HepG2 (cell line): Measurements from ENCODE around the gene ZNF365. TPM values are rescaled to one million over a fixed set of nuclear protein-coding genes. Genes with fewer than 3 reads are reported as not detected.

Experiments
- ATAC-seq: fragments of 200-7000 bp; cut with Tn5 transposase; 3 replicates; pipeline ENCODE4 v1.9.1; 2020; ENCODE audit warnings: mild to moderate bottlenecking, moderate library complexity
- BruUV-seq: library from RNA; stranded (reverse); fragments of 400-500 nt; replicated peaks from 2 replicates; lab custom pipeline; 2021; lab: Mats Ljungman, UMichigan
- CTCF ChIA-PET: fragments of 300-600 bp; formaldehyde crosslinking; extraction: SDS; loops from one replicate; lab custom pipeline; 2021; ENCODE audit warnings: low total read pairs, inconsistent platforms, low intra/inter-chr PET ratio; lab: Yijun Ruan, JAX
- POLR2A ChIA-PET: fragments of 350-600 bp; sonication (Branson Sonifier 250); formaldehyde crosslinking; loops from one replicate; lab custom pipeline; 2020; ENCODE audit warnings: antibody characterized with exemption, inconsistent platforms; lab: Yijun Ruan, JAX
- DNase-seq: peaks from one replicate; pipeline ENCODE4 v3.0.0-alpha.2; 2015; ENCODE audit warnings: low spot score
- FAIRE-seq: peaks from 3 replicates; lab custom pipeline; 2011; peaks lifted over from hg19 to GRCh38; lab: Jason Lieb, UNC
- H2AFZ ChIP-seq: one replicate; pipeline ENCODE4 v1.6.1; 2011; ENCODE audit warnings: low read length, inconsistent platforms
- H3K27ac ChIP-seq: fragments of 300-600 bp; 3 replicates; pipeline ENCODE4 v1.8.0; 2011; ENCODE audit warnings: mixed run types, mild to moderate bottlenecking, mixed read lengths, low read length, inconsistent platforms; ENCODE audit not compliant: insufficient read depth; ENCODE audit errors: extremely low read length
- H3K27me3 ChIP-seq, 2 experiments: fragments of 200-600 bp in 1 of 2; 2 replicates in 1 of 2; 3 replicates in 1 of 2; pipeline versions ENCODE4 v1.6.0 to v1.8.0; 2011; ENCODE audit warnings: low read length in 2 of 2, mild to moderate bottlenecking in 2 of 2, moderate library complexity in 2 of 2, inconsistent platforms in 1 of 2; ENCODE audit not compliant: insufficient read depth in 2 of 2, control insufficient read depth in 1 of 2
- H3K36me3 ChIP-seq, 2 experiments: fragments of 200-600 bp in 1 of 2; replicated peaks in 1 of 2; 2 replicates in 1 of 2; 3 replicates in 1 of 2; pipeline versions ENCODE4 v1.5.1 to v1.8.0; 2011; ENCODE audit warnings: low read length in 2 of 2, inconsistent platforms in 1 of 2; ENCODE audit not compliant: insufficient read depth in 2 of 2, control insufficient read depth in 1 of 2
- H3K4me1 ChIP-seq: 2 replicates; pipeline ENCODE4 v1.5.1; 2012; ENCODE audit warnings: low read length, inconsistent platforms; ENCODE audit not compliant: insufficient read depth
- H3K4me2 ChIP-seq: 2 replicates; pipeline ENCODE4 v1.6.0; 2011; ENCODE audit warnings: low read depth, low read length, inconsistent platforms
- H3K4me3 ChIP-seq, 3 experiments: fragments of 200-600 bp in 1 of 3; sonication (generic), shearing (Covaris generic) in 1 of 3; replicated peaks in 1 of 3; 2 replicates each; pipeline ENCODE4 v1.5.1; 2011 to 2016; ENCODE audit warnings: low read length in 3 of 3, inconsistent platforms in 2 of 3, low read depth in 2 of 3, mild to moderate bottlenecking in 2 of 3, control low read depth in 1 of 3, mixed read lengths in 1 of 3; ENCODE audit not compliant: insufficient read depth in 1 of 3
- H3K79me2 ChIP-seq: one replicate; pipeline ENCODE4 v1.6.1; 2011; ENCODE audit warnings: low read length, inconsistent platforms; ENCODE audit not compliant: insufficient read depth
- H3K9ac ChIP-seq: 2 replicates; pipeline ENCODE4 v1.6.0; 2011; ENCODE audit warnings: mild to moderate bottlenecking, low read depth, low read length, inconsistent platforms; ENCODE audit not compliant: insufficient read depth
- H3K9me3 ChIP-seq: 2 replicates; pipeline ENCODE4 v1.5.1; 2012; ENCODE audit warnings: mild to moderate bottlenecking, low read length
- H4K20me1 ChIP-seq: 2 replicates; pipeline ENCODE4 v1.6.0; 2011; ENCODE audit warnings: inconsistent platforms, mild to moderate bottlenecking, low read length, moderate library complexity; ENCODE audit not compliant: insufficient read depth
- ATF7 ChIP-seq, 2 experiments: fragments of 450-650 bp in 1 of 2; sonication (generic) in 1 of 2; formaldehyde crosslinking in 1 of 2; IDR thresholded peaks; 2 replicates each; pipeline versions ENCODE4 v1.4.0 to v1.6.1; 2016 to 2020; ENCODE audit warnings: antibody characterized with exemption in 1 of 2, mild to moderate bottlenecking in 1 of 2, missing genetic modification reagents in 1 of 2
- BHLHE40 ChIP-seq: IDR thresholded peaks from 2 replicates; pipeline ENCODE4 v1.6.1; 2011; ENCODE audit warnings: low read length, improper control_type of control experiment
- HOXA5 ChIP-seq: sonication (generic); formaldehyde crosslinking; IDR thresholded peaks from 2 replicates; pipeline ENCODE4 v1.4.0; 2020; ENCODE audit warnings: missing genetic modification reagents
- REPIN1 ChIP-seq: sonication (generic); formaldehyde crosslinking; IDR thresholded peaks from 2 replicates; pipeline ENCODE4 v1.8.0; 2022; ENCODE audit warnings: missing genetic modification reagents, low read depth, mild to moderate bottlenecking, borderline replicate concordance
- RXRA ChIP-seq: sonication (generic); formaldehyde crosslinking; IDR thresholded peaks from 2 replicates; pipeline ENCODE4 v1.5.1; 2020; ENCODE audit warnings: missing genetic modification reagents
- SSRP1 ChIP-seq: IDR thresholded peaks from 2 replicates; pipeline ENCODE4 v1.6.1; 2016; ENCODE audit warnings: control low read depth
- TOE1 ChIP-seq: sonication (generic); formaldehyde crosslinking; IDR thresholded peaks from 2 replicates; pipeline ENCODE4 v1.4.0; 2020; ENCODE audit warnings: mild to moderate bottlenecking, missing genetic modification reagents
- ZNF296 ChIP-seq: sonication (generic); formaldehyde crosslinking; conservative IDR thresholded peaks from 2 replicates; pipeline ENCODE4 v1.5.0; 2020; ENCODE audit warnings: mild to moderate bottlenecking, missing genetic modification reagents
- ZNF615 ChIP-seq: sonication (generic); formaldehyde crosslinking; IDR thresholded peaks from 2 replicates; pipeline ENCODE4 v1.5.0; 2020; ENCODE audit warnings: mild to moderate bottlenecking, missing genetic modification reagents, borderline replicate concordance
- ZNF724P ChIP-seq: sonication (generic); formaldehyde crosslinking; IDR thresholded peaks from 2 replicates; pipeline ENCODE4 v1.8.0; 2022; ENCODE audit warnings: missing genetic modification reagents, borderline replicate concordance
- ZNF772 ChIP-seq: sonication (generic); formaldehyde crosslinking; IDR thresholded peaks from 2 replicates; pipeline ENCODE4 v1.5.0; 2020; ENCODE audit warnings: mild to moderate bottlenecking, missing genetic modification reagents
- ZSCAN31 ChIP-seq: sonication (generic); formaldehyde crosslinking; IDR thresholded peaks from 2 replicates; pipeline ENCODE4 v1.5.0; 2020; ENCODE audit warnings: low read depth, mild to moderate bottlenecking, missing genetic modification reagents
- WGBS: methylation state at CpG from one replicate; pipeline ENCODE4 v1.1.6; 2017; ENCODE audit warnings: low lambda C conversion rate; 5-methylcytosine and 5-hydroxymethylcytosine counted together
- in situ Hi-C: cut with HindIII; loops from 2 replicates; pipeline ENCODE4 v1.10.0; 2017; ENCODE audit warnings: low pct_unique_long_range_greater_than_20kb; ENCODE audit not compliant: extremely low pct_ligation_motif_present
- intact Hi-C: fragments of 100-400 bp; cut with micrococcal nuclease; formaldehyde crosslinking; loops from one replicate; pipeline ENCODE4 v1.10.0; 2022; ENCODE audit not compliant: unreplicated experiment
- polyA plus RNA-seq, 8 experiments: library from polyadenylated mRNA; depleted of rRNA in 3 of 8; stranded (reverse) in 7 of 8; unstranded in 1 of 8; fragments of >200 nt; fragmentation: Illumina TruSeq in 4 of 8; extraction: Trizol in 4 of 8; gene quantifications; 2 replicates each; pipeline versions ENCODE4 v1.2.1 to v1.2.3, GENCODE V29; 2011 to 2016; ENCODE audit warnings: low read depth in 4 of 8, missing spikeins in 1 of 8, mixed read lengths in 1 of 8; ENCODE audit not compliant: insufficient read depth in 1 of 8
- total RNA-seq, 5 experiments: library from RNA; depleted of rRNA; stranded (reverse); fragments of >200 nt; fragmentation: Illumina TruSeq; extraction: Trizol; gene quantifications; 2 replicates each; pipeline ENCODE4 v1.2.3, GENCODE V29; 2016; ENCODE audit warnings: low read depth in 1 of 5
- TF ChIP-seq, protein P1 (sequence below): sonication (generic); formaldehyde crosslinking; IDR thresholded peaks from 2 replicates; pipeline ENCODE4 v1.8.0; 2023; ENCODE audit warnings: mild to moderate bottlenecking, missing genetic modification reagents
- TF ChIP-seq, protein P2 (sequence below): sonication (generic); formaldehyde crosslinking; IDR thresholded peaks from 2 replicates; pipeline ENCODE4 v1.4.0; 2020; ENCODE audit warnings: missing genetic modification reagents; ENCODE audit errors: not compliant biosample characterization
- TF ChIP-seq, protein P3 (sequence below): sonication (generic); formaldehyde crosslinking; IDR thresholded peaks from 2 replicates; pipeline ENCODE4 v1.4.0; 2020; ENCODE audit warnings: missing genetic modification reagents, borderline replicate concordance
- TF ChIP-seq, protein P4 (sequence below): IDR thresholded peaks from 2 replicates; pipeline ENCODE4 v1.6.1; 2016; ENCODE audit warnings: missing biosample characterization, missing genetic modification reagents, low read depth
- TF ChIP-seq, protein P5 (sequence below): sonication (generic); formaldehyde crosslinking; IDR thresholded peaks from 2 replicates; pipeline ENCODE4 v1.5.0; 2020; ENCODE audit warnings: missing genetic modification reagents

The ZNF365 gene
- total and polyA plus RNA-seq, 2 of the 13 experiments (the other 11 are each of a cell fraction or from before 2014, with no cell fraction given): not detected

DNA sequence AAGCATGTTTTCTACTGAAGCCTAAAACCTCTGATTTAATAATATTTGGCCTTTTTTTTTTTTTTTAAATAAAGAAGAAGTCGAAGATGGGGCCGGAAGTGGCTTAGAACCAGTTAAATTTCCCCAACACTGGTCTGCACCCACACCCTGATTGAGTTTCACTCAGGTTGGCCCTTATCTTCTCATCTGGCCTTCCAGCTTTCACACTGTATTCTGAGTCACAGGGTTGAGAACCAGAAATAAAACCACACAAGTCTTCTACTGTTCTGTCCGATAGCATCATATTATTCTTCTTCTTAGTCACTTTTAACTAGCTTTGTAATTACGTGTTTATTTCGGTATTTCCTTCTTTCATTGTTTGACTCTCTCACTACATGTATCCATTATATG is 9.9 kb downstream of the ZNF365 start:
- Histone ChIP-seq H3K79me2 (no peaks in the 10 kb centered on the region), H2AFZ (no peak overlapping the region), H3K4me2 (no peak overlapping the region), H3K27ac (no peak overlapping the region)
- CTCF ChIA-PET: no interaction called here
- ATAC-seq (no peak), DNase-seq (no peak)
- POLR2A ChIA-PET: no interaction called here
- intact Hi-C loops: no loop called here
- no TSS peak for BruUV-seq
- WGBS: 29% methylated on average over 5 of the region's 5 CpGs
- TF ChIP-seq ZSCAN31 (CRISPR knock-in tag) (no peak), ZNF615 (CRISPR knock-in tag) (no peak), REPIN1 (CRISPR knock-in tag) (no peak), ZNF296 (CRISPR knock-in tag) (no peak), ZNF772 (CRISPR knock-in tag) (no peak), RXRA (no peak), SSRP1 (CRISPR knock-in tag) (no peak), ZNF724P (CRISPR knock-in tag) (no peak), BHLHE40 (no peak), TOE1 (no peak), HOXA5 (CRISPR knock-in tag) (no peak), ATF7 (IDR thresholded peaks at IDR 0.05) (no peak), ATF7 (CRISPR knock-in tag; IDR thresholded peaks at IDR 0.05) (no peak)
- TF ChIP-seq, protein P1, sequence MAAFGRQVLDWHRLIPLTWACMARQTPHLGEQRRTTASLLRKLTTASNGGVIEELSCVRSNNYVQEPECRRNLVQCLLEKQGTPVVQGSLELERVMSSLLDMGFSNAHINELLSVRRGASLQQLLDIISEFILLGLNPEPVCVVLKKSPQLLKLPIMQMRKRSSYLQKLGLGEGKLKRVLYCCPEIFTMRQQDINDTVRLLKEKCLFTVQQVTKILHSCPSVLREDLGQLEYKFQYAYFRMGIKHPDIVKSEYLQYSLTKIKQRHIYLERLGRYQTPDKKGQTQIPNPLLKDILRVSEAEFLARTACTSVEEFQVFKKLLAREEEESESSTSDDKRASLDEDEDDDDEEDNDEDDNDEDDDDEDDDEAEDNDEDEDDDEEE (CRISPR knock-in tag): no peak
- TF ChIP-seq, protein P2, sequence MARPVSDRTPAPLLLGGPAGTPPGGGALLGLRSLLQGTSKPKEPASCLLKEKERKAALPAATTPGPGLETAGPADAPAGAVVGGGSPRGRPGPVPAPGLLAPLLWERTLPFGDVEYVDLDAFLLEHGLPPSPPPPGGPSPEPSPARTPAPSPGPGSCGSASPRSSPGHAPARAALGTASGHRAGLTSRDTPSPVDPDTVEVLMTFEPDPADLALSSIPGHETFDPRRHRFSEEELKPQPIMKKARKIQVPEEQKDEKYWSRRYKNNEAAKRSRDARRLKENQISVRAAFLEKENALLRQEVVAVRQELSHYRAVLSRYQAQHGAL: no peak
- TF ChIP-seq, protein P3, sequence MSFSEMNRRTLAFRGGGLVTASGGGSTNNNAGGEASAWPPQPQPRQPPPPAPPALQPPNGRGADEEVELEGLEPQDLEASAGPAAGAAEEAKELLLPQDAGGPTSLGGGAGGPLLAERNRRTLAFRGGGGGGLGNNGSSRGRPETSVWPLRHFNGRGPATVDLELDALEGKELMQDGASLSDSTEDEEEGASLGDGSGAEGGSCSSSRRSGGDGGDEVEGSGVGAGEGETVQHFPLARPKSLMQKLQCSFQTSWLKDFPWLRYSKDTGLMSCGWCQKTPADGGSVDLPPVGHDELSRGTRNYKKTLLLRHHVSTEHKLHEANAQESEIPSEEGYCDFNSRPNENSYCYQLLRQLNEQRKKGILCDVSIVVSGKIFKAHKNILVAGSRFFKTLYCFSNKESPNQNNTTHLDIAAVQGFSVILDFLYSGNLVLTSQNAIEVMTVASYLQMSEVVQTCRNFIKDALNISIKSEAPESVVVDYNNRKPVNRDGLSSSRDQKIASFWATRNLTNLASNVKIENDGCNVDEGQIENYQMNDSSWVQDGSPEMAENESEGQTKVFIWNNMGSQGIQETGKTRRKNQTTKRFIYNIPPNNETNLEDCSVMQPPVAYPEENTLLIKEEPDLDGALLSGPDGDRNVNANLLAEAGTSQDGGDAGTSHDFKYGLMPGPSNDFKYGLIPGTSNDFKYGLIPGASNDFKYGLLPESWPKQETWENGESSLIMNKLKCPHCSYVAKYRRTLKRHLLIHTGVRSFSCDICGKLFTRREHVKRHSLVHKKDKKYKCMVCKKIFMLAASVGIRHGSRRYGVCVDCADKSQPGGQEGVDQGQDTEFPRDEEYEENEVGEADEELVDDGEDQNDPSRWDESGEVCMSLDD (CRISPR knock-in tag): no peak
- TF ChIP-seq, protein P4, sequence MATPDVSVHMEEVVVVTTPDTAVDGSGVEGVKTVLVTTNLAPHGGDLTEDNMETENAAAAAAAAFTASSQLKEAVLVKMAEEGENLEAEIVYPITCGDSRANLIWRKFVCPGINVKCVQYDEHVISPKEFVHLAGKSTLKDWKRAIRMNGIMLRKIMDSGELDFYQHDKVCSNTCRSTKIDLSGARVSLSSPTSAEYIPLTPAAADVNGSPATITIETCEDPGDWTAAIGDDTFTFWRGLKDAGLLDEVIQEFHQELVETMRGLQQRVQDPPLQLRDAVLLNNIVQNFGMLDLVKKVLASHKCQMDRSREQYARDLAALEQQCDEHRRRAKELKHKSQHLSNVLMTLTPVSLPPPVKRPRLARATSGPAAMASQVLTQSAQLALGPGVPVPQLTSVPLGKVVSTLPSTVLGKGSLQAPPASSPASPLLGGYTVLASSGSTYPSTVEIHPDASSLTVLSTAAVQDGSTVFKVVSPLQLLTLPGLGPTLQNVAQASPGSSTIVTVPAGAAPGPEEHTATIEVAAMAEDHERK (CRISPR knock-in tag): no peak
- TF ChIP-seq, protein P5, sequence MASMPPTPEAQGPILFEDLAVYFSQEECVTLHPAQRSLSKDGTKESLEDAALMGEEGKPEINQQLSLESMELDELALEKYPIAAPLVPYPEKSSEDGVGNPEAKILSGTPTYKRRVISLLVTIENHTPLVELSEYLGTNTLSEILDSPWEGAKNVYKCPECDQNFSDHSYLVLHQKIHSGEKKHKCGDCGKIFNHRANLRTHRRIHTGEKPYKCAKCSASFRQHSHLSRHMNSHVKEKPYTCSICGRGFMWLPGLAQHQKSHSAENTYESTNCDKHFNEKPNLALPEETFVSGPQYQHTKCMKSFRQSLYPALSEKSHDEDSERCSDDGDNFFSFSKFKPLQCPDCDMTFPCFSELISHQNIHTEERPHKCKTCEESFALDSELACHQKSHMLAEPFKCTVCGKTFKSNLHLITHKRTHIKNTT: no peak
- TF ChIP-seq, all 625 proteins: peak for 0
- H3K36me3 ChIP-seq: no peaks in the 10 kb centered on the region
- H4K20me1 ChIP-seq: no peaks in the 10 kb centered on the region
- no peaks in the 10 kb centered on the region for H3K9me3 ChIP-seq
- peaks cover 0 to 15% of the 10 kb centered on the region in 2 experiments; a peak in 4 of 5 replicates for H3K27me3 ChIP-seq
- no peak for FAIRE-seq
- H3K4me3 ChIP-seq: no peak overlapping the region
- no peaks in the 10 kb centered on the region for H3K4me1 ChIP-seq
- no peak overlapping the region for H3K9ac ChIP-seq
- in situ Hi-C loops: no loop called here
